ENCODE measurements around the gene SLC38A11. TPM values are rescaled to one million over a fixed set of nuclear protein-coding genes. Genes with fewer than 3 reads are reported as not detected.

The SLC38A11 gene
- total and polyA plus RNA-seq, 2 of the 13 experiments (the other 11 are each of a cell fraction or from before 2014, with no cell fraction given): 14.0 to 14.3 TPM

GRCh38 chr2:164911832-164912231, 43.5 kb downstream of the SLC38A11 start (continued):
- TF ChIP-seq STAG1 (CRISPR knock-in tag; IDR thresholded peaks at IDR 0.05) (no peak), RBFOX2 (IDR thresholded peaks at IDR 0.05; ENCODE audit: low read depth, low read length) (no peak), TMF1 (CRISPR knock-in tag; IDR thresholded peaks at IDR 0.05; ENCODE audit: low read depth) (no peak), FOXO1 (CRISPR knock-in tag; IDR thresholded peaks at IDR 0.05) (no peak), SALL2 (CRISPR knock-in tag; IDR thresholded peaks at IDR 0.05) (no peak), ADNP (CRISPR knock-in tag; IDR thresholded peaks at IDR 0.05) (no peak), ZIK1 (CRISPR knock-in tag; IDR thresholded peaks at IDR 0.05; ENCODE audit: borderline replicate concordance, low read depth) (no peak), HNRNPL (IDR thresholded peaks at IDR 0.05; ENCODE audit: low read depth, low read length) (no peak), TIGD3 (CRISPR knock-in tag; IDR thresholded peaks at IDR 0.05; ENCODE audit: borderline replicate concordance) (no peak), ZNF329 (CRISPR knock-in tag; IDR thresholded peaks at IDR 0.05; ENCODE audit: low read depth) (no peak), TCF7 (IDR thresholded peaks at IDR 0.05; ENCODE audit: low read depth) (peak; percentile 7; the same call in 1 of the 2 replicates), ELF3 (CRISPR knock-in tag; IDR thresholded peaks at IDR 0.05) (peak; percentile 74), ZNF740 (CRISPR knock-in tag; IDR thresholded peaks at IDR 0.05) (no peak), MTF2 (CRISPR knock-in tag; IDR thresholded peaks at IDR 0.05; ENCODE audit: borderline replicate concordance) (no peak)
- TF ChIP-seq, protein P1, sequence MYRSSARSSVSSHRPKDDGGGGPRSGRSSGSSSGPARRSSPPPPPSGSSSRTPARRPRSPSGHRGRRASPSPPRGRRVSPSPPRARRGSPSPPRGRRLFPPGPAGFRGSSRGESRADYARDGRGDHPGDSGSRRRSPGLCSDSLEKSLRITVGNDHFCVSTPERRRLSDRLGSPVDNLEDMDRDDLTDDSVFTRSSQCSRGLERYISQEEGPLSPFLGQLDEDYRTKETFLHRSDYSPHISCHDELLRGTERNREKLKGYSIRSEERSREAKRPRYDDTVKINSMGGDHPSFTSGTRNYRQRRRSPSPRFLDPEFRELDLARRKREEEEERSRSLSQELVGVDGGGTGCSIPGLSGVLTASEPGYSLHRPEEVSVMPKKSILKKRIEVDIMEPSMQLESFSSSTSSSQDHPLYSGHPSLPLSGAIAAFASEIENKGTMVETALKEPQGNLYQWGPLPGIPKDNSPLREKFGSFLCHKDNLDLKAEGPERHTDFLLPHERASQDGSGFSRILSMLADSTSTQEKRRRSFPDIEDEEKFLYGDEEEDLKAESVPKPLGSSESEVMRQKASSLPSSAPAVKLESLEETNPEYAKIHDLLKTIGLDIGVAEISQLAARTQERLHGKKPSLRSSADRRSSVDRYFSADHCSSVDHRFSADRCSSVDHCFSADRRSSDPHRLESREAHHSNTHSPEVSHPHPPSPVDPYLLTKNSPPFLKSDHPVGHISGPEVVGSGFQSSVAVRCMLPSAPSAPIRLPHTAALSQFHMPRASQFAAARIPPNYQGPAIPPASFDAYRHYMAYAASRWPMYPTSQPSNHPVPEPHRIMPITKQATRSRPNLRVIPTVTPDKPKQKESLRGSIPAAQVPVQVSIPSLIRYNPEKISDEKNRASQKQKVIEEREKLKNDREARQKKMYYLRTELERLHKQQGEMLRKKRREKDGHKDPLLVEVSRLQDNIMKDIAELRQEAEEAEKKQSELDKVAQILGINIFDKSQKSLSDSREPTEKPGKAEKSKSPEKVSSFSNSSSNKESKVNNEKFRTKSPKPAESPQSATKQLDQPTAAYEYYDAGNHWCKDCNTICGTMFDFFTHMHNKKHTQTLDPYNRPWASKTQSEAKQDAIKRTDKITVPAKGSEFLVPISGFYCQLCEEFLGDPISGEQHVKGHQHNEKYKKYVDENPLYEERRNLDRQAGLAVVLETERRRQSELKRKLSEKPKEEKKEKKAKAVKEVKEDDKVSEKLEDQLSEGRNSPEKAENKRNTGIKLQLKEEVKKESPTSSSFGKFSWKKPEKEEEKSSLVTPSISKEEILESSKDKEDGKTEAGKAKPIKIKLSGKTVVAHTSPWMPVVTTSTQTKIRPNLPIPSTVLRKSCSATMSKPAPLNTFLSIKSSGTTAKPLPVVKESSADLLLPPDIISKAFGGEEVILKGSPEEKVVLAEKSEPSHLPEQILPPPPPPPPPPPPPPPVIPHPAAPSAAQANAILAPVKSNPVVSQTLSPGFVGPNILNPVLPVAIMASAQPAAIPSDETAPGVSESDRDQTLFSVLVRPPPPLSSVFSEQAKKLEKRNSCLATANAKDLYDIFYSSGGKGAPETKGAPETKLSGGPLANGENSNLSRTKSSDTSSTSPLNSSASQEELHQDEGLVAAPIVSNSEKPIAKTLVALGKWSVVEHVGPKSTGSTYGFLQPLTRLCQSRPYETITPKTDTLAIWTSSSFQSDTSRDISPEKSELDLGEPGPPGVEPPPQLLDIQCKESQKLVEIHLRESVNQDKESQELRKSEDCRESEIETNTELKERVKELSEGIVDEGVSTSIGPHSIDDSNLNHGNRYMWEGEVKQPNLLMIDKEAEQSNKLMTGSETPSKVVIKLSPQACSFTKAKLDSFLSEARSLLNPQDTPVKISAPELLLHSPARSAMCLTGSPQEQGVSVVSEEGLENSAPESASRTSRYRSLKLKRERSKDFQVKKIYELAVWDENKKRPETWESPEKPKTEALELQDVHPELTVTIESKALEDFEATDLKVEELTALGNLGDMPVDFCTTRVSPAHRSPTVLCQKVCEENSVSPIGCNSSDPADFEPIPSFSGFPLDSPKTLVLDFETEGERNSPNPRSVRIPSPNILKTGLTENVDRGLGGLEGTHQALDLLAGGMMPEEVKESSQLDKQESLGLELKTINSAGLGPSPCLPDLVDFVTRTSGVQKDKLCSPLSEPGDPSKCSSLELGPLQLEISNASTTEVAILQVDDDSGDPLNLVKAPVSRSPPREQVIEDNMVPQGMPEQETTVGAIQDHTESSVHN (CRISPR knock-in tag; IDR thresholded peaks at IDR 0.05): no peak
- TF ChIP-seq, protein P2, sequence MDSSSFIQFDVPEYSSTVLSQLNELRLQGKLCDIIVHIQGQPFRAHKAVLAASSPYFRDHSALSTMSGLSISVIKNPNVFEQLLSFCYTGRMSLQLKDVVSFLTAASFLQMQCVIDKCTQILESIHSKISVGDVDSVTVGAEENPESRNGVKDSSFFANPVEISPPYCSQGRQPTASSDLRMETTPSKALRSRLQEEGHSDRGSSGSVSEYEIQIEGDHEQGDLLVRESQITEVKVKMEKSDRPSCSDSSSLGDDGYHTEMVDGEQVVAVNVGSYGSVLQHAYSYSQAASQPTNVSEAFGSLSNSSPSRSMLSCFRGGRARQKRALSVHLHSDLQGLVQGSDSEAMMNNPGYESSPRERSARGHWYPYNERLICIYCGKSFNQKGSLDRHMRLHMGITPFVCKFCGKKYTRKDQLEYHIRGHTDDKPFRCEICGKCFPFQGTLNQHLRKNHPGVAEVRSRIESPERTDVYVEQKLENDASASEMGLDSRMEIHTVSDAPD (CRISPR knock-in tag; IDR thresholded peaks at IDR 0.05): no peak

Data from HepG2 (cell line).